DMS 273 (cell line): ENCODE results near the gene RPP21.
"Not testable (repeated sequence)": the region's sequence is repeated elsewhere in the genome, so short reads cannot be mapped to it uniquely, and the experiment has no call there.

Source experiments
- DNase-seq: peaks from one replicate; lab custom pipeline; 2025; ENCODE audit not compliant: unreplicated experiment; lab: John Stamatoyannopoulos, UW

Gene RPP21

DNA sequence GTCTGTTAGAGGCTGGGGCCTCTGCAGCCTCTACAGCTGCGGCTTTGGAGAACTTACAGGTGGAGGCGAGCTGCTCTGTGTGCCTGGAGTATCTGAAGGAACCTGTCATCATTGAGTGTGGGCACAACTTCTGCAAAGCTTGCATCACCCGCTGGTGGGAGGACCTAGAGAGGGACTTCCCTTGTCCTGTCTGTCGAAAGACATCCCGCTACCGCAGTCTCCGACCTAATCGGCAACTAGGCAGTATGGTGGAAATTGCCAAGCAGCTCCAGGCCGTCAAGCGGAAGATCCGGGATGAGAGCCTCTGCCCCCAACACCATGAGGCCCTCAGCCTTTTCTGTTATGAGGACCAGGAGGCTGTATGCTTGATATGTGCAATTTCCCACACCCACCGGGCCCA is 15.6 kb upstream of the RPP21 start:
- DNase-seq: no peak

GRCh38 chr6:30331981-30332380 is 13.0 kb upstream of the RPP21 start:
- DNase-seq: no peak

DNA sequence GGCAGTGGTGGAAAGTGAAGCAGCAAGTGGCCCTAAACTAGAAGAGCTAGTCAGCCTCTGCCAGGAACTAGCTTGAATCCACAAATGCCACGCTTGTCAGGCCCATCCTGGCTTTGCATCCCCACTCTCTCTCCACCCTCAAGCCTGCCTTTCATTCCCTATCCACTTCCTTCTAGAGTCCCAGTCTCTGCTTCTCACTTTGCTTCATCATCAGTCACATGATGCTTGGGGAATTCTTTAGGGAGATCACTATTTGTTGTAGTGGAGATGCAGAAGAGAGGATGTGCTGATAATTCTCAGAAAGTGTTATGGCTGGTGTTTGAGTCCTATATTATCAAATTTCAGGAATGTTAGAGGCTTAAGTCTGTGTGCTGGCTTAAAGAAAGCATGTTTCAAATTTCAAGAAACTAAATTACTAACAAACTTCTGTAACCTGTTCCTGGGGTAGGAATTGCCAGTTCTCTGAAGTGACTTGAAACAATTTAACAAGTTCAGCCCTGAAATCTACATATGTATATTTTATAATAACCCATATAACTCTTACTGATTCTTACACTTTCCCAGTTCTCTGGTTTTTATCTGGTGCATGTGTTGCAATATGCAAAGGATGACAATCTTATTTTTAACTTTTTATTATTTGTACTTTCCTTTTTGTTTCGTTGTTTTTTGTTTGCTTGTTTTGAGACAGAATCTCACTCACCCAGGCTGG is 10.7 kb upstream of the RPP21 start:
- DNase-seq: no peak

- no peak for DNase-seq
Observed at GRCh38 chr6:30340589-30341054, 4.3 kb upstream of the RPP21 start.

- no peak for DNase-seq
Observed at GRCh38 chr6:30341218-30341617, 3.7 kb upstream of the RPP21 start.

DNA sequence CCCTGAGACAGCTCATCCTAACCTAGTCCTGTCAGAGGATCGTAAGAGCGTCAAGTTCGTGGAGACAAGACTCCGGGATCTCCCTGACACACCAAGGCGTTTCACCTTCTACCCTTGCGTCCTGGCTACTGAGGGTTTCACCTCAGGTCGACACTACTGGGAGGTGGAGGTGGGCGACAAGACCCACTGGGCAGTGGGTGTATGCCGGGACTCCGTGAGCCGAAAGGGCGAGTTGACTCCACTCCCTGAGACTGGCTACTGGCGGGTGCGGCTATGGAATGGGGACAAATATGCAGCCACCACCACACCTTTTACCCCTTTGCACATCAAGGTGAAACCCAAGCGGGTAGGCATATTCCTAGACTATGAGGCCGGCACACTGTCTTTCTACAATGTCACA is 3.2 kb upstream of the RPP21 start:
- DNase-seq: no peak

DNA sequence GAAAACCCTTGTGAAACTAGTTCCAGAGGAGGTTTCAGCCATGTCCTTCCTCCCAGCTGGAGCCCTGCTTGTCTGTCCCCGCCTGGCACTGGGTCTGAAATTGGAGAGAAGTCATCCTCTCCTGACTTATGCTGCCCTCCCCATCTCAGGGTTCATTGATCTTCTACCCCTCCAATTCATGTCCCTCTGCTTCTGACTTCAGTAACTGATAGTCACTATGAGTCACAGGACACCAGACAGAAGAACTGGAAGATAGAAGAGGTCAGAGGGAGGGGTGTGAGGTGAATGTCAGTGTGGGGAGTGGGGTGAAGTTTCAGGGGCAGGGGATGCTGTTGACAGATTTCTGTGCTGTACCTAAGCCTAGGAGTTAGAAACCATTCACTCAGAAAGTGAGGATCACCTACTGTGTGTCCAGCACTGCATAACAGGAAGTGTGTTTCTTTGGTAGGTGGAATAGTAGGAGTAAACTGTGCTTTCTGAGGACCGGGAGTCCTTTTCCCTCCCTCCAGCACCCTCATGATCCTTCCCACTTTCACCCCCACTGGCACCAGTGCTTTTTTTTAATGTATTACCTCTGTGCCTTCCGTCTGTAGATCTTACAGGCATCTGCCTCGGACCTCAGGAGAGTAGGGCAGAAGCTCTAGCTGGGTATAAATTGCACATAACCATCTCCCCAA is 627 bp upstream of the RPP21 start:
- no peak for DNase-seq

GRCh38 chr6:30345852-30346251 is 896 bp downstream of the RPP21 start:
- no peak for DNase-seq

GRCh38 chr6:30348957-30349356 is 4.0 kb downstream of the RPP21 start:
- DNase-seq: no peak

GRCh38 chr6:30349421-30350177 is 4.6 kb downstream of the RPP21 start:
- no peak for DNase-seq

DNA sequence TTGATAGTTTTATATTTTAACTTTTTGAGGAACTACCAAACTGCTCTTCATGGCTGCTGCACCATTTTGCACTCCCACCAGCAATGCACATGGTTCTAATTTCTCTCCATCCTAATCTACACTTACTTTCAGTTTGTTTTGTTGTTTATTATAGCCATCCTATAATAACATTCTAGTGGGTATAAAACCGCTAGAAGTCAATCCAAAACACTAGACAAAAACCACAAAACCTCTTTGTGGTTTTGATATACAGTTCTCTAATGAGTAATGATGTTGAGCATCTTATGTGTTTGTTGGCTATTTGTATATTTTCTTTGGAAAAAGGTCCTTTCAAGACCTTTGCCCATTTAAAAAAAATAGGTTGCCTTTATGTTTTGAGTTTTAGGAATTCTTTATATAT is 5.6 kb downstream of the RPP21 start:
- DNase-seq: no peak

- DNase-seq: no peak
Observed at GRCh38 chr6:30352550-30352949, 7.6 kb downstream of the RPP21 start.

- no peak for DNase-seq
Observed at GRCh38 chr6:30355281-30355680, 10.3 kb downstream of the RPP21 start.

DNA sequence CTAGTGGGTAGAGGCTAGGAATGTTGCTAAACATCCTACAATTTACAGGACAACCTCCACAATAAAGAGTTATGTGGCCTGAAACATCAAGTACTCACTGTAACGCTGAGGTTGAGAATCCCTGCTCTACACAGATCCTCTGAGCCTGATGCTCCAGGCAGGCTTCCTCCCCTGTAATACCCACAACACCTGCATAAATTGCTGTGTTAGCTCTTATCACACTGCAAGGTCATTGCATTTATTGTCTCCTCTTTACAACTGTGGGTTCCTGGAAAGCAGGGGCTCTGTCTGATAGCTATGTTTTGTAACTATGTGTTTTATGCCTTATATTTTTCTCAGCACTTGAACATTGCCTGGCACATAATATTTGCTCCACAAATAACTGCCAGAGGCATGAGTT is 11.6 kb downstream of the RPP21 start:
- DNase-seq: no peak

GRCh38 chr6:30357678-30358540 is 13.0 kb downstream of the RPP21 start:
- peak; percentile 80 for DNase-seq

DNA sequence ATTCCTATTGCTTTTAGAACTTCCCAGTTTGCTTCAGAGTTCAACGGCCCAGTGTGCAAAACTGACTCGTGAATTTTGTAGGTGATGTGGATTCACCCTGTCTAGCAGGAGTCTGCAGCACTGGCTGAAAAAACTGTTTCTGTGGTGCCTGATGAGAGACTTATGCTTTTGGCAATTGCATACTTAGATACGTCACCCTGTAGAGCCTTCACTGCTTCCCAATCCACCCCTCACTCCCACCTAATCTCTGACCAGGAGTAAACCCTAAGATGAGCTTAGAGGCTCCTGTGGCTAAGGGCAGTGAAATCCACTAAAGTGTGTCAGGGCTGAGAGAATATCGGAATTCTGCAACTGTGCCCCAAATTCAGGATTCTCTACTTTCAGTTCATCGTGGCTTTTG is 14.3 kb downstream of the RPP21 start:
- no peak for DNase-seq

DNA sequence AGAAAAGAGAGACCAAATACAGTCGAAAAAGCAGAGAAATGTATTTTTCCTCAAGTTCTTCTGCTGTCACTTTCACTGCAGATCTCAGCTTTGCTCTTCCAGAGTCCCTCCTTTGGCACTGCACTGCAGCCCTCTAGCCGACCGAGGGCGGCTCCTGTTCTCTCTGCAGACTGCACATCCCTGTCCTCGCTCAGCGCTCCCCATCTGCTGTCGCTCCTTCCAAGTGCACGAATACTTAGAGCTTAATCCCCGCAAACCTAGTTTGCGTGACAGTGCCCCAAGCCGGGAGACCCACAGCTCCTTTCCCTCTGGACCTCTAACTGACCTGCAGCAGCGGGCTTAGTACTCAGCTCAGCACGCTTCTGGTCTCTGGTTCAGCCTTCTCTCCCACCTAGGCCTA is 15.2 kb downstream of the RPP21 start:
- peak; percentile 9 for DNase-seq

DNA sequence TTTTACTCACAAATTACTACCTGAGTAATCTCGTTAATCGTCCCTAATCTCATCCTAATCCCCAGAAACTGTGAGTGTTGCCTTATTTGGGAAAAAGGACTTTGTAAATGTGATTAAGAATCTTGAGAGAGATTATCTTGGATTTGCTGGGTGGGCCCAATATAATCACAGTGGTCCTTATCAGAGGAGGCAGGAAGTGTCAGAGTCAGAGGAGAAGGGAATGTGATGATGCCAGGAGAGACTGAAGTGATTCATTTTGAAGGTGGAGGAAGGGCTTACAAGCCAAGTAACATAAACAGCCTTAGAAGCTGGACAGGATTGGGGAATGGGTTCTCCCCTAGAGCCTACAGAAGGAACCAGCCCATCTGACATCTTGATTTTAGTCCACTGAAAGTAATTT is 16.7 kb downstream of the RPP21 start:
- DNase-seq: no peak

GRCh38 chr6:30363459-30363858 is 18.5 kb downstream of the RPP21 start:
- DNase-seq: no peak

GRCh38 chr6:30364591-30364990 is 19.6 kb downstream of the RPP21 start:
- DNase-seq: peak; percentile 11

DNA sequence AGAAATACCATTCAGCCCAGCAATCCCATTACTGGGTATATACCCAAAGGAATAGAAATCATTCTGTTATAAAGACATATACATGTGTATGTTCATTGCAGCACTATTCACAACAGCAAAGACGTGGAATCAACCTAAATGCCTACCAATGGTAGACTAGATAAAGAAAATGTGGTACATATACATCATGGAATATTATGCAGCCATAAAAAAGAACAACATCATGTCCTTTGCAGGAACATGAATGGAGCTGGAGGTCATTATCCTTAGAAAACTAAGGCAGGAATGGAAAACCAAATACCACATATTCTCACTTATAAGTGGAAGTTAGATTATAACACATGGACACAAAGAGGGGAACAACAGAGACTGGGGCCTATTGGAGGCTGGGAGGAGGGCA is 24.3 kb downstream of the RPP21 start:
- DNase-seq: not testable (repeated sequence)
